HG02798 (cell line): ENCODE data around the gene CYP11A1.
"Not testable (repeated sequence)": the region's sequence is repeated elsewhere in the genome, so short reads cannot be mapped to it uniquely, and the experiment has no call there.

Source experiments
- ATAC-seq: cut with Tn5 transposase; IDR thresholded peaks from one replicate; pipeline ENCODE4 v1.9.1; 2021; ENCODE audit warnings: mild to moderate bottlenecking; ENCODE audit not compliant: unreplicated experiment, poor library complexity

Gene CYP11A1

DNA sequence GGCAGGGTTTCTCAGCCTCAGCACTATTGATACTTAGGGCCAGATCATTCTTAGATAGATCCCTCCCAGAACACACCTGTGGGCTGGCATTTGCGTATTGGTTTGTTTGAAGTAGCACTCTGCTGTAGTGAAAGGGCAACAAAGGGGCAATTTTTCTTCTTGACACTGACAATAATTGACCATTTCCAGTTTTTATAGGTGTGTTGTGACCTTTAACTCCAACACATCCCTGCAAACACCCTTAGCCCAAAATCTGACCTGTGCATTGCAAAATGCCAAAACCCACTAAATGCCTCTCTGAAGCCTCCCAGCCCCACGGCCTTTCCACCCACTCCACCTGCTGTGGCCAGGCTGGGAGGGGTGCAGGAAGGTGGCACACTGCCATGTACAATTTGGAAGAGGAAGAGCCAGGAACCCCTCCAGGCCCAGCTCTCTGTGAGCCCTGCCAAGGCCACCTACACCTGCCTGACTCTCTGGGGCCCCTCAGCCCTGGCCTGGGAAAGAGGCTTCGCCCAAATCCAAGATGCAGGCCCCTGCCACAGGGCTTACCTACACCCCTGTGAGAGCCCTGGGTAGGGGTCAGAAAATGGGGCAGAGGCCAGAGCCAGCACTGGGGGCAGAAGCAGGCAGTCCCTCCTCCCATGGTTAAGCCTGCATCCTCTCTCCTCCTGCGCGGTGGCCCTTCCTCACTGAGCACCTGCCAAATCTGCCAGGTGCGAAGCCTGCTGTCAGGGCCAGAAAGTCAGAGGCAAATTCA, 9.6 kb upstream of the CYP11A1 start:
- ATAC-seq = no peak

DNA sequence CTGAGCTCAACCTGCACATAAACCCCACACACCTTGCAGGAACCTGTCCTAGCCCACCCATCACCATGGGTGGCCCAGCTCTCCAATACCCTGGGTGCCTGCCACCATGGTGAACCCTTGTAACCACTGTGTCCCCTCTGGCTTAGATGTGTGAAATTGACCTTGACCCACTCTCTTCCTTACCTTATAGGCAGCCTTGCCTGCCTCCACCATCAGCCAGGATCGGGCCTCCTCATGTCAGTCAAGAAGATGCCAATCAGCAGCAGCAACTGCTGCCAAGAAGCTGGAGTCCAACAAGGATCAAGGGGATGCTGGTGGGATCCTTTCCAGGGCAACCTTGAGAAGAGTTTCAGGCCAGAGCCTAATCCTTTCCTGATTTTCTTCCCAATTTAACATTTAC, 8.8 kb upstream of the CYP11A1 start:
- ATAC-seq = no peak

GRCh38 chr15:74375303-74375693, 7.9 kb upstream of the CYP11A1 start:
- ATAC-seq = peak; percentile 33

DNA sequence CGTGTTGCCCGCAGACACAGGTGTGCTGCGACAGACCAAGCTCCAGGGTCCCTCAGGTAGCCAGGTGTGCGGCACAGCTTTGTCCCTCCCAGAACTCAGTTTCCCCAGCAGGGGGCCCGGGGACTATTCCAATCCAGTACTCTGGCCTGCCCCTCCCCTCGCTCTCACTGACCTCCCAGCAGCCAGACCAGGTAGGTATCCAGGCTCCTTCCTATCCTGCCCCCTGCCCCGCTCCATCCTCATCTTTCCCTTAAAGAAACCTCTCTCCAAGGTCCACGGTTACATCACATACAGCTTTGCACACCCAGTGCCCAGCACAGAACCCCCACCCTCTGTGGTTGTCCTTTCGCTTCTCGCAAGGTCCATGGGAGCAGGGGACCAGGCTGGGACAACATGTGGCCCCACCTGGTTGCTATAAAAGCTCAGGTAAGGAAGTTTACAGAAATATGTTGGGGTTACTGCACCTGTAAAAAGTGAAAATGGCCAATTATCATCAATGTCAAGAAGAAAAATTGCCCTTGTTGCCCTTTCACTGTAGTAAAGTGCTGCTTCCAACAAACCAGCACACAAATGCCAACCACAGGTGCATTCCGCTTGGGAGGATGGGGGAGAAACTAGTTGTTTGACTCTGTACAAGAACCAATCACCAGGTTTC, 7.3 kb upstream of the CYP11A1 start:
- ATAC-seq = no peak

GRCh38 chr15:74373731-74374647, 6.5 kb upstream of the CYP11A1 start:
- peak; percentile 82 for ATAC-seq

- no peak for ATAC-seq
Observed at GRCh38 chr15:74373056-74373650, 5.7 kb upstream of the CYP11A1 start.

- ATAC-seq = no peak
Observed at GRCh38 chr15:74370471-74370870, 3.0 kb upstream of the CYP11A1 start.

DNA sequence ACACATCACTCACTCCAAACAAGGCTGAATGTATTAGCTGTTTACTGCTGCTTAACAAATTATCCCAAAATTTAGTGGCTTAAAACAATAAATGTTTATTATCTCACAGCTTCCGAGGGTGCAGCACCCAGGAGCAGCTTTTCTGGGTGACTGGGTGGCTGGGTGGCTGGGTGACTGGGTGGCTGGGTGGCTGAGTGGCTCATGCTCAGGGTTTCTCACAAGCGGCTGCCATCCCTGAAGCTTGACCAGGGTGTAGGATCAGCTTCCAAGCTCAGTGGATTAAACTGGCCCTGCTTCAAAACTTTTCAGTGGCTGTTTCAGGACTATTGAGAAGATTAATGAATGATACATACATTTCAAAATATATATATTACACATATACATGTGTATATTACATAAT, 2.3 kb upstream of the CYP11A1 start:
- no peak for ATAC-seq

- ATAC-seq = no peak
Observed at GRCh38 chr15:74369084-74369745, 1.8 kb upstream of the CYP11A1 start.

DNA sequence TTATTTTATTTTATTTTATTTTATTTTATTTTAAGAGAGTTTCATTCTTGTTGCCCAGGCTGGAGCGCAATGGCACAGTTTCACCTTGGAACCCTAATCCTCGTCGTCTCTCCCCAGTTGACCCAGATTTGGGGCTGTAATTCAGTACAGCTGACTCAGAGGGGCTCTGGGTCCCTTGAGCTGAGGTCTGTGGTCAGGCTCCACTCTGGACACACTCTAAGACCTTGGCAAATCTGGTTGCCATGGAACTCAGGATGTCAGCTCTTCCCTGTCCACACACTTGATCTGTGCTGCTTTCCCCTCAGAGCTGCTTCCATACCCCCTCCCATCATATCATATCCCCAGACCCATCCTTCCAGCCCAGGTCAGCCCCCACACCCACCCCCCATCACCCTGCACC, 675 bp upstream of the CYP11A1 start:
- no peak for ATAC-seq

GRCh38 chr15:74365598-74366445, 1.6 kb downstream of the CYP11A1 start:
- ATAC-seq = no peak

GRCh38 chr15:74364936-74365597, 2.4 kb downstream of the CYP11A1 start:
- ATAC-seq = no peak

DNA sequence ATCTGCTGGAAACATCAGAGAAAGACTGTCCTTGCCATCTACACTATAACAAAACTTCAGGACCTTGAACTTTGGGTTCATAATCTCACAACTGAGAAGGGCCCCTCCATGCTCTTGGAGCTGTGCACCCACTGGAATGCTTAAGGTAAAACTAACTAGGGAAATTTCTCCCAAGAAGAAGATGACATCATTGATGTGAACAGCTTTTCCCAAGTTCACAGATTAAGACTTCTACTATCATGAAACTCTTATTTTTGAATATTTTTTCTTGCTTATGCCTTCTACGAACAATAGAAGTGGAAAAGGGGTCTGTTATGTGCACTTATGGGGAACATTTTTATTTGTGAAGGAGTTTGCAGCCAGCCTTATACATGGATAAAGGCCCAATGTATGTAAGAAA, 5.0 kb downstream of the CYP11A1 start:
- no peak for ATAC-seq

GRCh38 chr15:74360855-74361254, 6.6 kb downstream of the CYP11A1 start:
- ATAC-seq = not testable (repeated sequence)

DNA sequence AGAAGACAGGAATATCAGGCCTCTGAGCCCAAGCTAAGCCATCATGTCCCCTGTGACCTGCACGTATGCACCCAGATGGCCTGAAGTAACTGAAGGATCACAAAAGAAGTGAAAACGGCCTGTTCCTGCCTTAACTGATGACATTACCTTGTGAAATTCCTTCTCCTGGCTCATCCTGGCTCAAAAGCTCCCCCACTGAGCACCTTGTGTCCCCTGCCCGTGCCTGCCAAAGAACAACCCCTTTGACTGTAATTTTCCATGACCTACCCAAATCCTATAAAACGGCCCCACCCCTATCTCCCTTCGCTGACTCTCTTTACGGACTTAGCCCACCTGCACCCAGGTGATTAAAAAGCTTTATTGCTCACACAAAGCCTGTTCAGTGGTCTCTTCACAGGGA, 8.1 kb downstream of the CYP11A1 start:
- ATAC-seq = not testable (repeated sequence)

GRCh38 chr15:74357514-74357913, 9.9 kb downstream of the CYP11A1 start:
- ATAC-seq = not testable (repeated sequence)

- ATAC-seq = not testable (repeated sequence)
Observed at GRCh38 chr15:74356050-74356449, 11.4 kb downstream of the CYP11A1 start.

DNA sequence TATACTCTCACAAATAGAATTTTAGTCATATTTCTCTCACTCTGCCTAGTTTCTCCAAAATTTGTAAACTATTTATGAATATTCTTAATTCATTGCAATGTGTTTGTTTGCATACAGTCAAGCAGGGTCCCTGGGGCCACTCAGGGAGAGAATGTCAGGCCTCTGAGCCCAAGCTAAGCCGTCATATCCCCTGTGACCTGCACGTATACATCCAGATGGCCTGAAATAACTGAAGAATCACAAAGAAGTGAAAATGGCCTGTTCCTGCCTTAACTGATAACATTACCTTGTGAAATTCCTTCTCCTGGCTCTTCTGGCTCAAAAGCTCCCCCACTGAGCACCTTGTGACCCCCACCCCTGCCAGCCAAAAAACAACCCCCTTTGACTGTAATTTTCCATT, 13.5 kb downstream of the CYP11A1 start:
- ATAC-seq = not testable (repeated sequence)
